Effector memory CD4-positive, alpha-beta T cell (primary cell): ENCODE measurements around the gene NMU.
"Not testable (repeated sequence)": the region's sequence is repeated elsewhere in the genome, so short reads cannot be mapped to it uniquely, and the experiment has no call there.

Experiments used
- DNase-seq, 3 donors: peaks; one replicate each; pipeline ENCODE4 v3.0.0-alpha.2; 2020
- H3K27ac ChIP-seq: 2 replicates; pipeline ENCODE4 v1.7.0; 2013; ENCODE audit warnings: mild to moderate bottlenecking, low read length, moderate library complexity; ENCODE audit not compliant: insufficient read depth, poor library complexity, severe bottlenecking
- H3K27me3 ChIP-seq: replicated peaks from 2 replicates; pipeline ENCODE4 v1.7.0; 2013; ENCODE audit warnings: mild to moderate bottlenecking, low read length; ENCODE audit not compliant: insufficient read depth, control insufficient read depth, poor library complexity, severe bottlenecking
- H3K36me3 ChIP-seq: 2 replicates; pipeline ENCODE4 v1.7.0; 2013; ENCODE audit warnings: mild to moderate bottlenecking, low read length, moderate library complexity; ENCODE audit not compliant: control insufficient read depth, insufficient read depth
- H3K4me1 ChIP-seq: 2 replicates; pipeline ENCODE4 v1.7.0; 2013; ENCODE audit warnings: low read length, mild to moderate bottlenecking; ENCODE audit not compliant: control insufficient read depth, insufficient read depth, poor library complexity, severe bottlenecking
- H3K4me3 ChIP-seq: 2 replicates; pipeline ENCODE4 v1.7.0; 2013; ENCODE audit warnings: low read length, low read depth, mild to moderate bottlenecking; ENCODE audit not compliant: insufficient read depth, poor library complexity, severe bottlenecking
- H3K9me3 ChIP-seq: 2 replicates; pipeline ENCODE4 v1.7.0; 2013; ENCODE audit warnings: mild to moderate bottlenecking, low read length, moderate library complexity; ENCODE audit not compliant: control insufficient read depth
- total RNA-seq, 3 donors: gene quantifications; one replicate each; lab custom pipeline; 2026; lab: John Stamatoyannopoulos, UW

Gene NMU
- total RNA-seq: 0 to 1.1 (median 0.19) reads per million in 3 donors

- Histone ChIP-seq H3K9me3 (no peaks in the 10 kb centered on the region), H3K27ac (no peak within 1 kb of the TSS), H3K4me3 (peak within 1 kb of the TSS; percentile 29), H3K4me1 (peaks cover 12% of the 10 kb centered on the region), H3K27me3 (peaks cover 11% of the 10 kb centered on the region), H3K36me3 (no peaks in the 10 kb centered on the region)
- DNase-seq: peak in 1 of 3 donors; percentile 16
Observed at GRCh38 chr4:55635741-55636655, at the start of gene NMU. NMU (minus strand) TSS chr4:55636298; CDS start chr4:55636192, 106 bp downstream.

- no peaks in the 10 kb centered on the region for H3K9me3 ChIP-seq
- DNase-seq: no peak
- no peak overlapping the region for H3K4me3 ChIP-seq
- no peaks in the 10 kb centered on the region for H3K4me1 ChIP-seq
- no peaks in the 10 kb centered on the region for H3K27me3 ChIP-seq
- H3K27ac ChIP-seq: no peak overlapping the region
- H3K36me3 ChIP-seq: no peaks in the 10 kb centered on the region
Observed at GRCh38 chr4:55684276-55684675, 48.2 kb upstream of the NMU start.

- H3K4me1 ChIP-seq, DNase-seq, H3K36me3 ChIP-seq, H3K27me3 ChIP-seq, H3K9me3 ChIP-seq, H3K4me3 ChIP-seq, H3K27ac ChIP-seq: not testable (repeated sequence)
Observed at GRCh38 chr4:55682797-55683196, 46.7 kb upstream of the NMU start.

GRCh38 chr4:55682295-55682694, 46.2 kb upstream of the NMU start:
- Histone ChIP-seq H3K4me3 (no peak overlapping the region), H3K9me3 (no peaks in the 10 kb centered on the region), H3K27ac (no peak overlapping the region), H3K4me1 (no peaks in the 10 kb centered on the region), H3K36me3 (no peaks in the 10 kb centered on the region), H3K27me3 (no peaks in the 10 kb centered on the region)
- no peak for DNase-seq

- no peak overlapping the region for H3K4me3 ChIP-seq
- no peaks in the 10 kb centered on the region for H3K27me3 ChIP-seq
- H3K4me1 ChIP-seq: no peaks in the 10 kb centered on the region
- no peak overlapping the region for H3K27ac ChIP-seq
- H3K9me3 ChIP-seq: no peaks in the 10 kb centered on the region
- DNase-seq: no peak
- H3K36me3 ChIP-seq: no peaks in the 10 kb centered on the region
Observed at GRCh38 chr4:55681430-55681829, 45.3 kb upstream of the NMU start.

GRCh38 chr4:55675196-55675793, 39.2 kb upstream of the NMU start:
- Histone ChIP-seq H3K9me3 (no peaks in the 10 kb centered on the region), H3K4me1 (no peaks in the 10 kb centered on the region), H3K27me3 (no peaks in the 10 kb centered on the region), H3K27ac (no peak overlapping the region), H3K4me3 (no peak overlapping the region), H3K36me3 (no peaks in the 10 kb centered on the region)
- DNase-seq: no peak

- no peak for DNase-seq
- Histone ChIP-seq H3K36me3 (no peaks in the 10 kb centered on the region), H3K27ac (no peak overlapping the region), H3K27me3 (no peaks in the 10 kb centered on the region), H3K4me3 (no peak overlapping the region), H3K9me3 (no peaks in the 10 kb centered on the region), H3K4me1 (no peaks in the 10 kb centered on the region)
Observed at GRCh38 chr4:55673424-55673823, 37.3 kb upstream of the NMU start.

GRCh38 chr4:55671667-55672066, 35.6 kb upstream of the NMU start:
- Histone ChIP-seq H3K27ac (no peak overlapping the region), H3K9me3 (no peaks in the 10 kb centered on the region), H3K4me1 (no peaks in the 10 kb centered on the region), H3K27me3 (no peaks in the 10 kb centered on the region), H3K36me3 (no peaks in the 10 kb centered on the region), H3K4me3 (no peak overlapping the region)
- no peak for DNase-seq

GRCh38 chr4:55670695-55671094, 34.6 kb upstream of the NMU start:
- Histone ChIP-seq H3K27me3 (no peaks in the 10 kb centered on the region), H3K4me1 (no peaks in the 10 kb centered on the region), H3K36me3 (no peaks in the 10 kb centered on the region), H3K4me3 (no peak overlapping the region), H3K27ac (no peak overlapping the region), H3K9me3 (no peaks in the 10 kb centered on the region)
- DNase-seq: no peak

- H3K4me1 ChIP-seq: no peaks in the 10 kb centered on the region
- H3K27ac ChIP-seq: no peak overlapping the region
- H3K27me3 ChIP-seq: no peaks in the 10 kb centered on the region
- no peaks in the 10 kb centered on the region for H3K36me3 ChIP-seq
- no peaks in the 10 kb centered on the region for H3K9me3 ChIP-seq
- H3K4me3 ChIP-seq: no peak overlapping the region
- DNase-seq: no peak
Observed at GRCh38 chr4:55668449-55668848, 32.4 kb upstream of the NMU start.
